GM23248 (cell line): Measurements from ENCODE around the gene PI4KA. TPM values are rescaled to one million over a fixed set of nuclear protein-coding genes. Genes with fewer than 3 reads are reported as not detected.

Experiments
- DNase-seq: peaks from one replicate; pipeline ENCODE4 v3.0.0-alpha.2; 2015
- H2AFZ ChIP-seq: fragments of 200-600 bp; sonication (generic); 2 replicates; pipeline ENCODE4 v1.6.1; 2016; ENCODE audit warnings: antibody characterized with exemption
- H3F3A ChIP-seq: fragments of 200-600 bp; sonication (generic); 2 replicates; pipeline ENCODE4 v1.6.1; 2016; ENCODE audit warnings: mild to moderate bottlenecking, antibody characterized with exemption, mixed run types; ENCODE audit not compliant: insufficient read depth
- H3K27ac ChIP-seq: fragments of 200-600 bp; sonication (generic); 2 replicates; pipeline ENCODE4 v1.5.1; 2016; ENCODE audit warnings: mild to moderate bottlenecking
- H3K27me3 ChIP-seq: fragments of 200-600 bp; sonication (generic); replicated peaks from 2 replicates; pipeline ENCODE4 v1.6.1; 2016; ENCODE audit warnings: mild to moderate bottlenecking; ENCODE audit not compliant: insufficient read depth
- H3K36me3 ChIP-seq: fragments of 200-600 bp; sonication (generic); 2 replicates; pipeline ENCODE4 v1.6.1; 2016; ENCODE audit warnings: low read depth, mild to moderate bottlenecking
- H3K4me1 ChIP-seq: fragments of 200-600 bp; sonication (generic); 2 replicates; pipeline ENCODE4 v1.6.1; 2016; ENCODE audit warnings: mild to moderate bottlenecking; ENCODE audit not compliant: insufficient read depth
- H3K4me2 ChIP-seq: fragments of 200-600 bp; sonication (generic); one replicate; pipeline ENCODE4 v1.6.1; 2016; ENCODE audit warnings: mild to moderate bottlenecking; ENCODE audit not compliant: unreplicated experiment
- H3K4me3 ChIP-seq: fragments of 200-600 bp; sonication (generic); 2 replicates; pipeline ENCODE4 v1.5.1; 2016; ENCODE audit warnings: mild to moderate bottlenecking
- H3K79me2 ChIP-seq: fragments of 200-600 bp; sonication (generic); 2 replicates; pipeline ENCODE4 v1.6.1; 2016; ENCODE audit warnings: mild to moderate bottlenecking; ENCODE audit not compliant: insufficient read depth
- H3K9ac ChIP-seq: fragments of 200-600 bp; sonication (generic); 2 replicates; pipeline ENCODE4 v1.6.1; 2016; ENCODE audit warnings: mild to moderate bottlenecking
- H3K9me2 ChIP-seq: fragments of 200-600 bp; sonication (generic); 2 replicates; pipeline ENCODE4 v1.6.1; 2016; ENCODE audit warnings: mixed run types, mild to moderate bottlenecking, moderate library complexity; ENCODE audit not compliant: insufficient read depth
- H3K9me3 ChIP-seq: fragments of 200-600 bp; sonication (generic); one replicate; pipeline ENCODE4 v1.6.1; 2017; ENCODE audit warnings: low read depth
- H4K20me1 ChIP-seq: fragments of 200-600 bp; sonication (generic); 2 replicates; pipeline ENCODE4 v1.6.0; 2016; ENCODE audit not compliant: insufficient read depth
- EZH2 ChIP-seq: fragments of 200-600 bp; sonication (generic); IDR thresholded peaks from 2 replicates; pipeline ENCODE4 v1.6.1; 2018; ENCODE audit warnings: antibody characterized with exemption, mild to moderate bottlenecking; ENCODE audit not compliant: insufficient read depth, poor library complexity, severe bottlenecking
- EZH2phosphoT487 ChIP-seq: fragments of 200-600 bp; sonication (generic); IDR thresholded peaks from 2 replicates; pipeline ENCODE4 v1.6.1; 2018; ENCODE audit warnings: antibody characterized with exemption, moderate library complexity, mild to moderate bottlenecking, low read depth; ENCODE audit not compliant: insufficient read depth
- WGBS, 2 experiments: methylation state at CpG; one replicate each; pipeline ENCODE4 v1.1.6; 2015 to 2017; ENCODE audit warnings: low lambda C conversion rate in 2 of 2, low coverage in 1 of 2; ENCODE audit errors: missing lambda C conversion rate in 2 of 2; 5-methylcytosine and 5-hydroxymethylcytosine counted together
- in situ Hi-C: fragments of 300-500 bp; cut with MboI; formaldehyde crosslinking; loops from 2 replicates; pipeline ENCODE4 v1.15.0; 2020
- polyA plus RNA-seq: library from polyadenylated mRNA; unstranded; fragments of >200 nt; fragmentation: Nextera tagmentation; extraction: Ambion mirVana; gene quantifications from 2 replicates; pipeline ENCODE4 v1.2.1, GENCODE V29; 2016
- total RNA-seq: library from RNA; depleted of rRNA; stranded (reverse); fragments of >200 nt; shearing (Covaris generic); gene quantifications from 2 replicates; pipeline ENCODE4 v1.2.3, GENCODE V29; 2014

Gene PI4KA
- total and polyA plus RNA-seq, 2 experiments from 2014 or later: 31.1 to 34.5 TPM

DNA sequence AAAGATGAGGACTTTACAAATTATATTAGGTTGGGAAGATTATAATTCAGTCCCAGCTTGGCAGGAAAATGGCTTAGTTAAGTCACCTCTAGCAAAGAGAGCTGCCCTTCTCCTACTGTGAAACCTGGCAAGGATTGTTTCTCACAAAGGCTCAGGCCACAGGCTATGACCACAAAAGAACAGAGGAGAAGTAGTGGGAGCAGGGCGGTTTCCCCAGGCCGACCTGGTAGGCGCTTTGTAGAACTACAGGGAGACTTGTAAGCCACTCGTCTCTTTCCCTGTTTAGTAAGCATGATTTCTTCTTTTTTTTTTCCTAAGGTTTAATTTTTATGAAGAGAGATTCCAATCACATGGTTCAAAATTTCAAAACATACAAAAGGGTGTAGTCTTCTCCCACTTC is 4.8 kb upstream of the PI4KA start:
- in situ Hi-C loops: no loop called here
- no peaks in the 10 kb centered on the region for H3K9me3 ChIP-seq
- H4K20me1 ChIP-seq: no peaks in the 10 kb centered on the region
- TF ChIP-seq EZH2: no peak
- no peak for TF ChIP-seq EZH2phosphoT487
- no peak overlapping the region for H2AFZ ChIP-seq
- H3K4me3 ChIP-seq: no peak overlapping the region
- no peak overlapping the region for H3K9ac ChIP-seq
- no peak overlapping the region for H3K4me2 ChIP-seq
- WGBS, 2 experiments: 85 to 89% methylated on average over 4 of the region's 4 CpGs
- DNase-seq: no peak
- peaks cover 80% of the 10 kb centered on the region for H3K79me2 ChIP-seq
- H3K36me3 ChIP-seq: no peaks in the 10 kb centered on the region
- H3F3A ChIP-seq: no peaks in the 10 kb centered on the region
- no peaks in the 10 kb centered on the region for H3K27me3 ChIP-seq
- H3K27ac ChIP-seq: no peak overlapping the region
- peaks cover 12% of the 10 kb centered on the region; the same call in 1 of the 2 replicates for H3K4me1 ChIP-seq
- no peaks in the 10 kb centered on the region for H3K9me2 ChIP-seq

DNA sequence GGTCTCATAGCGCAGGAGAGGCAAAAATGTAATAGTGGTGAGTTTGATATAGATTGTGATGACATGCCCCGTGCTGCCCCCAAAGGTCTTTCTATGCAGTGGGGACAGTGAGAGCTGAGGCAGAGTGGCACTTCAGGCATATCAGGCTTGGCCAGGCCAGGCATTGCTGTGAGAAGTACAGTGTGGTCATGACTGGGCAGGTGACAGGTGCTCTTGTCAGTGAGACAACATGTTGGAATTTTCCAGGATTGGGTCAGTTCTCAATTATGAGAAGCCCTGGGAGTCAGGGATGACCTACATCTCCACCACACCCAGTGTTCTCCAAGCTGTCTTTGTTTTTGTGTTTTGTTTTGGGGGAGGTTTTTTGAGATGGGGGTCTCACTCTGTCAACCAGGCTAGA is 3.9 kb upstream of the PI4KA start:
- Histone ChIP-seq H3K4me2 (no peak overlapping the region), H3K27me3 (no peaks in the 10 kb centered on the region), H3K9me3 (no peaks in the 10 kb centered on the region), H3F3A (peaks cover 4% of the 10 kb centered on the region; the same call in 1 of the 2 replicates), H3K27ac (no peak overlapping the region), H3K9ac (no peak overlapping the region), H3K9me2 (no peaks in the 10 kb centered on the region), H3K4me1 (peaks cover 11% of the 10 kb centered on the region), H3K4me3 (no peak overlapping the region), H2AFZ (no peak overlapping the region), H3K36me3 (no peaks in the 10 kb centered on the region), H3K79me2 (peaks cover 82% of the 10 kb centered on the region), H4K20me1 (no peaks in the 10 kb centered on the region)
- in situ Hi-C loops: no loop called here
- WGBS, 2 experiments: 95 to 100% methylated on average over 2 of the region's 2 CpGs
- TF ChIP-seq EZH2: no peak
- no peak for TF ChIP-seq EZH2phosphoT487
- no peak for DNase-seq

DNA sequence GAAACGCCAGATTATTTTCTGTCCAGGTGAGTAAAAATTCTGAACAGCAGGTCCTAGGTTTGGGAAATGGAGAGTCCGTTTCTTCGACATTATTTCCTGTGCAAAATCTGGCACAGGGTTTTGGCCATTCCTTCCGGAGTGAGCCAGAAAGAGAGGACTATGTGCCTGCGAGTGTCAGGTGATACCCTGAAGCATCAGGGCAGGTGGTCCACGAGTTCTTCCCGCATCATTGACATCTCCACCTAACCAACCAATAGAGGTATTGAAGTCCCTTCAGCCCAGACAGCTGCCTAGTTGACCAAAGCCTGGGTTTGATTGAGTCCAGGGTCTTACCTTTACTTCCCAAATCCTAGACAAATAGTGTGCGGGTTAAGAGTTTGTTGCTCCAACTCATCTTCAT is 1.0 kb upstream of the PI4KA start:
- no peak for TF ChIP-seq EZH2phosphoT487
- no peak for TF ChIP-seq EZH2
- Histone ChIP-seq H3K4me3 (peak overlapping the region; percentile 82), H3K9ac (peak overlapping the region; percentile 82), H3K9me2 (no peaks in the 10 kb centered on the region), H3K27me3 (no peaks in the 10 kb centered on the region), H3F3A (peaks cover 24% of the 10 kb centered on the region), H3K27ac (no peak overlapping the region), H3K9me3 (no peaks in the 10 kb centered on the region), H3K36me3 (no peaks in the 10 kb centered on the region), H3K79me2 (peaks cover 87% of the 10 kb centered on the region), H3K4me1 (peaks cover 26% of the 10 kb centered on the region), H4K20me1 (no peaks in the 10 kb centered on the region), H3K4me2 (peak overlapping the region; percentile 79), H2AFZ (peak overlapping the region; percentile 94)
- DNase-seq: peak; percentile 7
- in situ Hi-C loops: no loop called here
- WGBS, 2 experiments: 32 to 35% methylated on average over 8 of the region's 8 CpGs

DNA sequence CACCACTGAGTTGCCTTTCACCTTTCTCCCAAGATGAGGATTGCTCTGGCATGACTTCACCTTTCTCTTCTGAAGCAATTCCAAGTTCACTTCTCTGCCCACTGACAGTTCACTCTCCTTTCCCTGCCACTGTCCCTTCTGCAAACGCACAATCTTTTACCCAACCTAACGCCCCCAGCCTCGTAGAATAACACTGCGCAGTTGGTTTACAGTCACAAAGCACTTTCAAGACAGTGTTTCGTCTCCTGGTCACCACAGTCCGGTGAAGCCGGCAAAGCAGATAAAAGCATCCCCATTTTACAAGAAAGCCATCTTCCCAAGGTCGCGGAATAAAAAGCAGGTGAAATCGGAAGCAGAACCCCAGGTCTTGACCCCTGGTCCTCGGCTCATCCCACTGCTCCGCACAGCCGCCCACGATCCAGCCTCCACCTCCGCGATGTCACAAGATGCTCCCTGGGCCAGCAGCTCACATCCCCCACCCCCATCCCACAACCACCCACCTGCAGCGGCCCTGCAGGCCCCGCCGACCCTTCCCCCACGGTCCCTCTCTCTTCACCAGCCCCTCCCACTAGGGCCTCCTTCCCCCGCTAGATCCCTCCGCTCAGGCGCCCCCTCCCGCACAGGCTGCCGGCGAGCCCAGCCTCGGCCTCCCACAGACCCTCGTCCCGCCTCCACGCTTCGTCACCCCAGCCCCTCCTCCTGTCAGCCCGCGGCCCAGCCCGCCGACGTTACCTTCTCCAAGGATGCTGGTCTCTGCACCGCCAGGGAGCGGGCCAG is 585 bp downstream of the PI4KA start:
- no peaks in the 10 kb centered on the region for H3K9me3 ChIP-seq
- no peaks in the 10 kb centered on the region for H3K27me3 ChIP-seq
- H3K27ac ChIP-seq: peak overlapping the region; percentile 58
- H3K4me1 ChIP-seq: peaks cover 26% of the 10 kb centered on the region
- H3K4me2 ChIP-seq: peak overlapping the region; percentile 89
- H3K36me3 ChIP-seq: no peaks in the 10 kb centered on the region
- H3K9me2 ChIP-seq: no peaks in the 10 kb centered on the region
- WGBS, 2 experiments: 1% methylated on average over 19 to 38 of the region's 38 CpGs
- H3K4me3 ChIP-seq: peak overlapping the region; percentile 82
- H3F3A ChIP-seq: peaks cover 24% of the 10 kb centered on the region
- peak; percentile 77 for DNase-seq
- peak overlapping the region; percentile 87 for H3K9ac ChIP-seq
- in situ Hi-C loops: no loop called here
- H3K79me2 ChIP-seq: peaks cover 90% of the 10 kb centered on the region
- TF ChIP-seq EZH2phosphoT487 (no peak), EZH2 (no peak)
- H4K20me1 ChIP-seq: no peaks in the 10 kb centered on the region
- H2AFZ ChIP-seq: peak overlapping the region; percentile 68; the same call in 1 of the 2 replicates
